CD4-positive, alpha-beta T cell (primary cell): Measurements from ENCODE around the gene ZNF813. TPM values are rescaled to one million over a fixed set of nuclear protein-coding genes. Genes with fewer than 3 reads are reported as not detected.
A peak's percentile ranks its signal among the peaks of the same experiment; 100 is the strongest.

ENCODE experiments used
- ATAC-seq: fragments of 200-7000 bp; cut with Tn5 transposase; one replicate; pipeline ENCODE4 v1.10.0; 2022; ENCODE audit warnings: mild to moderate bottlenecking; ENCODE audit not compliant: poor library complexity
- CTCF ChIA-PET: fragments of 350-600 bp; sonication (Branson Sonifier 250); formaldehyde crosslinking; loops from one replicate; lab custom pipeline; 2021; ENCODE audit warnings: antibody characterized with exemption, inconsistent platforms; lab: Charles Lee
- POLR2A ChIA-PET: fragments of 350-600 bp; sonication (Branson Sonifier 250); formaldehyde crosslinking; loops from one replicate; lab custom pipeline; 2021; ENCODE audit warnings: antibody characterized with exemption, inconsistent platforms; lab: Charles Lee
- DNase-seq, 14 experiments: peaks; one replicate each; pipeline ENCODE4 v3.0.0-alpha.2; 2013 to 2020; ENCODE audit warnings: mixed read lengths in 2 of 14
- H3K27ac ChIP-seq, 2 donors: one replicate each; pipeline versions ENCODE4 v1.5.1 to v1.7.0; 2013; ENCODE audit warnings: low read length in 2 of 2, low read depth in 1 of 2, mild to moderate bottlenecking in 1 of 2
- H3K27me3 ChIP-seq, 2 experiments: 1 replicate in 1 of 2; 2 replicates in 1 of 2; pipeline versions ENCODE4 v1.6.1 to v1.7.0; 2013; ENCODE audit warnings: low read length in 2 of 2, control low read depth in 1 of 2, mild to moderate bottlenecking in 1 of 2, moderate library complexity in 1 of 2; ENCODE audit not compliant: insufficient read depth in 2 of 2, control insufficient read depth in 1 of 2
- H3K36me3 ChIP-seq: one replicate; pipeline ENCODE4 v1.6.1; 2013; ENCODE audit warnings: low read length, control low read depth; ENCODE audit not compliant: insufficient read depth
- H3K4me1 ChIP-seq: one replicate; pipeline ENCODE4 v1.6.1; 2013; ENCODE audit warnings: low read length, control low read depth; ENCODE audit not compliant: insufficient read depth
- H3K4me3 ChIP-seq: one replicate; pipeline ENCODE4 v1.5.1; 2013; ENCODE audit warnings: mild to moderate bottlenecking, low read length, moderate library complexity
- H3K9me3 ChIP-seq, 2 experiments: 1 replicate in 1 of 2; 2 replicates in 1 of 2; pipeline versions ENCODE4 v1.6.1 to v1.7.0; 2013; ENCODE audit warnings: low read length in 2 of 2, mild to moderate bottlenecking in 2 of 2, control low read depth in 1 of 2, moderate library complexity in 1 of 2; ENCODE audit not compliant: control insufficient read depth in 1 of 2, insufficient read depth in 1 of 2
- H3K27ac Mint-ChIP-seq: one replicate; pipeline ENCODE4 v1.8.0; 2020; ENCODE audit warnings: mixed read lengths
- H3K27me3 Mint-ChIP-seq: one replicate; pipeline ENCODE4 v1.8.0; 2021; ENCODE audit warnings: mixed read lengths
- H3K36me3 Mint-ChIP-seq: one replicate; pipeline ENCODE4 v1.8.0; 2021; ENCODE audit warnings: low read depth, mixed read lengths
- H3K4me1 Mint-ChIP-seq: one replicate; pipeline ENCODE4 v1.8.0; 2021; ENCODE audit warnings: low read depth, mixed read lengths
- H3K4me3 Mint-ChIP-seq: one replicate; pipeline ENCODE4 v1.8.0; 2020; ENCODE audit warnings: mild to moderate bottlenecking, mixed read lengths
- H3K9me3 Mint-ChIP-seq: one replicate; pipeline ENCODE4 v1.8.0; 2020; ENCODE audit warnings: mixed read lengths
- CTCF ChIP-seq: fragments of 200-600 bp; IDR thresholded peaks from one replicate; pipeline ENCODE4 v1.8.0; 2022; ENCODE audit warnings: antibody characterized with exemption, mild to moderate bottlenecking
- intact Hi-C, 2 experiments: fragments of 100-400 bp; cut with DNase I in 1 of 2; cut with micrococcal nuclease in 1 of 2; formaldehyde crosslinking; loops; one replicate each; pipeline versions ENCODE4 v1.15.1 to v1.9.0; 2023 to 2025; cut with DNase I, micrococcal nuclease
- total RNA-seq, 174 experiments: library from RNA in 2 of 174; stranded (reverse) in 2 of 174; gene quantifications; one replicate each; pipeline ENCODE4 v1.2.3 and lab custom pipeline; 2021 to 2026

ZNF813 gene
- total RNA-seq, 2 experiments from 2014 or later = 2.0 to 2.7 TPM

GRCh38 chr19:53540091-53540490 lies 72.6 kb downstream of the ZNF813 start:
- POLR2A ChIA-PET = no interaction called here
- intact Hi-C loops = no loop called here

GRCh38 chr19:53541971-53542370 lies 74.4 kb downstream of the ZNF813 start:
- peaks cover 59% of the 10 kb centered on the region for H3K4me1 Mint-ChIP-seq
- no peak for ATAC-seq
- Histone ChIP-seq H3K27me3 (no peaks in the 10 kb centered on the region), H3K36me3 (peaks cover 38% of the 10 kb centered on the region), H3K27ac (no peak overlapping the region), H3K4me1 (peaks cover 21% of the 10 kb centered on the region), H3K4me3 (no peak overlapping the region), H3K9me3 (peaks cover 0 to 51% of the 10 kb centered on the region in 2 experiments)
- H3K27ac Mint-ChIP-seq = peak overlapping the region; percentile 54
- peaks cover 91% of the 10 kb centered on the region for H3K36me3 Mint-ChIP-seq
- DNase-seq = no peak
- H3K9me3 Mint-ChIP-seq = no peaks in the 10 kb centered on the region
- ChIA-PET POLR2A (no interaction called here), CTCF (no interaction called here)
- peaks cover 9% of the 10 kb centered on the region for H3K27me3 Mint-ChIP-seq
- H3K4me3 Mint-ChIP-seq = peak overlapping the region; percentile 65
- intact Hi-C loops = no loop called here
- TF ChIP-seq CTCF = no peak

More at GRCh38 chr19:53540091-53540490, 72.6 kb downstream of the ZNF813 start:
- no peak overlapping the region for H3K4me3 ChIP-seq
- no peak for ATAC-seq
- peaks cover 0 to 47% of the 10 kb centered on the region in 2 experiments for H3K9me3 ChIP-seq
- Mint-ChIP-seq H3K4me3 (peak overlapping the region; percentile 82), H3K9me3 (no peaks in the 10 kb centered on the region), H3K27me3 (peaks cover 9% of the 10 kb centered on the region), H3K27ac (peak overlapping the region; percentile 98), H3K36me3 (peaks cover 89% of the 10 kb centered on the region), H3K4me1 (peaks cover 46% of the 10 kb centered on the region)
- H3K36me3 ChIP-seq = peaks cover 30% of the 10 kb centered on the region
- DNase-seq = no peak
- peaks cover 21% of the 10 kb centered on the region for H3K4me1 ChIP-seq
- H3K27me3 ChIP-seq = no peaks in the 10 kb centered on the region
- CTCF ChIA-PET = no interaction called here
- no peak overlapping the region for H3K27ac ChIP-seq
- TF ChIP-seq CTCF = no peak

- no peak overlapping the region for H3K4me3 Mint-ChIP-seq
- ATAC-seq (no peak), DNase-seq (no peak)
- Histone ChIP-seq H3K27ac (no peak overlapping the region), H3K27me3 (no peaks in the 10 kb centered on the region), H3K9me3 (peaks cover 0 to 40% of the 10 kb centered on the region in 2 experiments), H3K4me3 (no peak overlapping the region), H3K4me1 (peaks cover 2% of the 10 kb centered on the region), H3K36me3 (peaks cover 29% of the 10 kb centered on the region)
- CTCF ChIA-PET = no interaction called here
- no peak overlapping the region for H3K27ac Mint-ChIP-seq
- peaks cover 54% of the 10 kb centered on the region for H3K4me1 Mint-ChIP-seq
- no peak for TF ChIP-seq CTCF
- H3K27me3 Mint-ChIP-seq = no peaks in the 10 kb centered on the region
- POLR2A ChIA-PET = no interaction called here
- H3K9me3 Mint-ChIP-seq = no peaks in the 10 kb centered on the region
- intact Hi-C loops = no loop called here
- peaks cover 89% of the 10 kb centered on the region for H3K36me3 Mint-ChIP-seq
These were observed 77.9 kb downstream of the ZNF813 start for GRCh38 chr19:53545271-53546065.

Other genes starting within 250 kb of the ZNF813 start
- 1 to 10 TPM; 5.2 to 6.4 TPM for gene ZNF677, start 212.9 kb upstream of the ZNF813 start, total RNA-seq
- not detected for gene VN1R2, start 209.4 kb upstream of the ZNF813 start, total RNA-seq
- gene VN1R4, start 200.0 kb upstream of the ZNF813 start, total RNA-seq = not detected
- 1 to 10 TPM; 7.5 to 8.0 TPM for gene ZNF845, start 134.0 kb upstream of the ZNF813 start, total RNA-seq
- gene ZNF525, start 102.0 kb upstream of the ZNF813 start, total RNA-seq = 10 to 100 TPM; 13.5 to 16.3 TPM
- gene ZNF765, start 72.6 kb upstream of the ZNF813 start, total RNA-seq = 1 to 10 TPM; 6.7 to 9.0 TPM
- gene ZNF761, start 35.7 kb upstream of the ZNF813 start, total RNA-seq = 1 to 10 TPM; 4.5 to 5.6 TPM
- gene ZNF331, start 70.4 kb downstream of the ZNF813 start, total RNA-seq = 100 to 1,000 TPM; 428 to 437 TPM
- gene DPRX, start 164.3 kb downstream of the ZNF813 start, total RNA-seq = not detected